HepG2 (cell line): ENCODE results near the gene BCAT1. TPM values are rescaled to one million over a fixed set of nuclear protein-coding genes. Genes with fewer than 3 reads are reported as not detected.

ENCODE experiments used
- ATM ChIP-seq: fragments of 450-650 bp; IDR thresholded peaks from 2 replicates; pipeline ENCODE4 v1.7.1; 2017; ENCODE audit warnings: mild to moderate bottlenecking, borderline replicate concordance
- BORCS8-MEF2B ChIP-seq: sonication (generic); formaldehyde crosslinking; IDR thresholded peaks from 2 replicates; pipeline ENCODE4 v1.8.0; 2022; ENCODE audit warnings: mild to moderate bottlenecking, missing genetic modification reagents
- CENPBD1 ChIP-seq: sonication (generic); formaldehyde crosslinking; IDR thresholded peaks from 2 replicates; pipeline ENCODE4 v1.8.0; 2022; ENCODE audit warnings: missing genetic modification reagents, low read depth, mild to moderate bottlenecking, borderline replicate concordance
- DMAP1 ChIP-seq: IDR thresholded peaks from 2 replicates; pipeline ENCODE4 v1.6.1; 2016
- FOXK2 ChIP-seq: fragments of 450-650 bp; IDR thresholded peaks from 2 replicates; pipeline ENCODE4 v1.6.1; 2016
- FOXP1 ChIP-seq, 2 experiments: fragments of 450-650 bp in 1 of 2; IDR thresholded peaks; 2 replicates each; pipeline ENCODE4 v1.6.1; 2017 to 2018; ENCODE audit warnings: antibody characterized with exemption in 1 of 2
- HNRNPL ChIP-seq: fragments of 200-400 bp; formaldehyde crosslinking; IDR thresholded peaks from 2 replicates; pipeline ENCODE4 v1.6.1; 2017; ENCODE audit warnings: mild to moderate bottlenecking, low read depth, low read length
- KDM3A ChIP-seq: IDR thresholded peaks from 2 replicates; pipeline ENCODE4 v1.6.1; 2018; ENCODE audit warnings: low read depth, missing compliant biosample characterization
- NCOA2 ChIP-seq: sonication (generic); formaldehyde crosslinking; IDR thresholded peaks from 2 replicates; pipeline ENCODE4 v1.8.0; 2022; ENCODE audit warnings: inconsistent platforms
- PRPF4 ChIP-seq: fragments of 200-400 bp; formaldehyde crosslinking; IDR thresholded peaks from 2 replicates; pipeline ENCODE4 v1.6.1; 2016; ENCODE audit warnings: low read length, low read depth; ENCODE audit not compliant: poor library complexity, severe bottlenecking
- RORA ChIP-seq: sonication (generic); formaldehyde crosslinking; IDR thresholded peaks from 2 replicates; pipeline ENCODE4 v1.5.0; 2020; ENCODE audit warnings: mild to moderate bottlenecking, missing genetic modification reagents, moderate library complexity
- SAP130 ChIP-seq: IDR thresholded peaks from 2 replicates; pipeline ENCODE4 v1.6.1; 2016; ENCODE audit warnings: low read depth
- SRSF9 ChIP-seq: fragments of 200-400 bp; formaldehyde crosslinking; IDR thresholded peaks from 2 replicates; pipeline ENCODE4 v1.6.1; 2018; ENCODE audit warnings: borderline replicate concordance, mild to moderate bottlenecking, low read depth, low read length; ENCODE audit not compliant: insufficient read depth, poor library complexity, severe bottlenecking
- SUZ12 ChIP-seq: fragments of 150-350 bp; IDR thresholded peaks from 2 replicates; pipeline ENCODE4 v1.6.1; 2014; ENCODE audit warnings: low read depth, low read length
- THRA ChIP-seq: sonication (generic); formaldehyde crosslinking; IDR thresholded peaks from 2 replicates; pipeline ENCODE4 v1.4.0; 2020; ENCODE audit warnings: missing genetic modification reagents, borderline replicate concordance
- ZFP90 ChIP-seq: sonication (generic); formaldehyde crosslinking; IDR thresholded peaks from 2 replicates; pipeline ENCODE4 v1.8.0; 2022; ENCODE audit warnings: missing genetic modification reagents, mild to moderate bottlenecking, inconsistent platforms, borderline replicate concordance
- ZKSCAN1 ChIP-seq: fragments of 150-350 bp; IDR thresholded peaks from 2 replicates; pipeline ENCODE4 v1.6.1; 2014; ENCODE audit warnings: low read length
- ZNF235 ChIP-seq: sonication (generic); formaldehyde crosslinking; IDR thresholded peaks from 2 replicates; pipeline ENCODE4 v1.8.1; 2023; ENCODE audit warnings: mild to moderate bottlenecking, missing genetic modification reagents, borderline replicate concordance
- ZNF333 ChIP-seq: sonication (generic); formaldehyde crosslinking; IDR thresholded peaks from 2 replicates; pipeline ENCODE4 v1.4.0; 2020; ENCODE audit warnings: mild to moderate bottlenecking, missing genetic modification reagents, borderline replicate concordance
- ZNF432 ChIP-seq: sonication (generic); formaldehyde crosslinking; IDR thresholded peaks from 2 replicates; pipeline ENCODE4 v1.5.0; 2020; ENCODE audit warnings: missing genetic modification reagents, mild to moderate bottlenecking, borderline replicate concordance
- ZNF44 ChIP-seq: sonication (generic); formaldehyde crosslinking; IDR thresholded peaks from 2 replicates; pipeline ENCODE4 v1.5.1; 2020; ENCODE audit warnings: mild to moderate bottlenecking, missing genetic modification reagents
- ZNF513 ChIP-seq: sonication (generic); formaldehyde crosslinking; conservative IDR thresholded peaks from 2 replicates; pipeline ENCODE4 v1.5.0; 2020; ENCODE audit warnings: missing genetic modification reagents
- ZNF549 ChIP-seq: sonication (generic); formaldehyde crosslinking; IDR thresholded peaks from 2 replicates; pipeline ENCODE4 v1.5.0; 2020; ENCODE audit warnings: missing genetic modification reagents
- ZNF75D ChIP-seq: sonication (generic); formaldehyde crosslinking; IDR thresholded peaks from 2 replicates; pipeline ENCODE4 v1.8.1; 2023; ENCODE audit warnings: missing genetic modification reagents, mild to moderate bottlenecking, borderline replicate concordance
- ZNF772 ChIP-seq: sonication (generic); formaldehyde crosslinking; IDR thresholded peaks from 2 replicates; pipeline ENCODE4 v1.5.0; 2020; ENCODE audit warnings: mild to moderate bottlenecking, missing genetic modification reagents
- ZNF850 ChIP-seq: sonication (generic); formaldehyde crosslinking; conservative IDR thresholded peaks from 2 replicates; pipeline ENCODE4 v1.9.0; 2021; ENCODE audit warnings: mild to moderate bottlenecking, missing genetic modification reagents
- polyA plus RNA-seq, 8 experiments: library from polyadenylated mRNA; depleted of rRNA in 3 of 8; stranded (reverse) in 7 of 8; unstranded in 1 of 8; fragments of >200 nt; fragmentation: Illumina TruSeq in 4 of 8; extraction: Trizol in 4 of 8; gene quantifications; 2 replicates each; pipeline versions ENCODE4 v1.2.1 to v1.2.3, GENCODE V29; 2011 to 2016; ENCODE audit warnings: low read depth in 4 of 8, missing spikeins in 1 of 8, mixed read lengths in 1 of 8; ENCODE audit not compliant: insufficient read depth in 1 of 8
- total RNA-seq, 5 experiments: library from RNA; depleted of rRNA; stranded (reverse); fragments of >200 nt; fragmentation: Illumina TruSeq; extraction: Trizol; gene quantifications; 2 replicates each; pipeline ENCODE4 v1.2.3, GENCODE V29; 2016; ENCODE audit warnings: low read depth in 1 of 5

BCAT1 gene
- total and polyA plus RNA-seq, 2 of the 13 experiments (the other 11 are each of a cell fraction or from before 2014, with no cell fraction given) = 8.0 to 75.5 TPM

GRCh38 chr12:24948757-24949722 is at the start of gene BCAT1 (continued):
- TF ChIP-seq CENPBD1 (CRISPR knock-in tag) (no peak), ZNF549 (no peak), DMAP1 (CRISPR knock-in tag) (peak; percentile 99), SRSF9 (no peak), SAP130 (CRISPR knock-in tag) (peak; percentile 84), ZNF772 (CRISPR knock-in tag) (no peak), THRA (CRISPR knock-in tag) (0 out of 2 replicates have a peak, but pooled peaks have one; percentile 13), ZFP90 (no peak), ZNF75D (CRISPR knock-in tag) (no peak), HNRNPL (peak; percentile 65; the same call in 1 of the 2 replicates), FOXK2 (no peak), ZNF850 (CRISPR knock-in tag) (no peak), ATM (no peak), NCOA2 (CRISPR knock-in tag) (no peak; the same call in 1 of the 2 replicates), RORA (CRISPR knock-in tag) (no peak), PRPF4 (no peak), FOXP1 (IDR thresholded peaks at IDR 0.05) (no peak), FOXP1 (CRISPR knock-in tag; IDR thresholded peaks at IDR 0.05) (no peak), SUZ12 (no peak), ZNF235 (CRISPR knock-in tag) (0 out of 2 replicates have a peak, but pooled peaks have one; percentile 59), ZNF44 (CRISPR knock-in tag) (no peak), ZNF333 (0 out of 2 replicates have a peak, but pooled peaks have one; percentile 32), ZKSCAN1 (no peak), KDM3A (CRISPR knock-in tag) (peak; percentile 59; the same call in 1 of the 2 replicates), BORCS8-MEF2B (CRISPR knock-in tag) (no peak), ZNF513 (no peak), ZNF432 (CRISPR knock-in tag) (no peak)
